Upper lobe of right lung (tissue), 1 donor: ENCODE measurements around the gene MMP2. TPM values are rescaled to one million over a fixed set of nuclear protein-coding genes. Genes with fewer than 3 reads are reported as not detected.

Experiments used
- ATAC-seq: fragments of 200-7000 bp; cut with Tn5 transposase; one replicate; pipeline ENCODE4 v1.9.1; 2020; ENCODE audit warnings: mild to moderate bottlenecking, moderate library complexity
- DNase-seq: peaks from one replicate; pipeline ENCODE4 v3.0.0-alpha.2; 2020
- H3K27ac ChIP-seq: fragments of 200-600 bp; one replicate; pipeline ENCODE4 v1.8.0; 2022
- H3K27me3 ChIP-seq: fragments of 200-600 bp; one replicate; pipeline ENCODE4 v1.8.0; 2022; ENCODE audit warnings: mild to moderate bottlenecking
- H3K36me3 ChIP-seq: fragments of 200-600 bp; one replicate; pipeline ENCODE4 v1.8.0; 2022
- H3K4me1 ChIP-seq: fragments of 200-600 bp; one replicate; pipeline ENCODE4 v1.8.0; 2022
- H3K4me3 ChIP-seq: fragments of 200-600 bp; one replicate; pipeline ENCODE4 v1.8.0; 2022; ENCODE audit warnings: mild to moderate bottlenecking
- H3K9me3 ChIP-seq: fragments of 200-600 bp; one replicate; pipeline ENCODE4 v1.8.0; 2022
- CTCF ChIP-seq: fragments of 200-600 bp; IDR thresholded peaks from one replicate; pipeline ENCODE4 v1.8.0; 2022; ENCODE audit warnings: antibody characterized with exemption
- intact Hi-C: fragments of 100-400 bp; cut with DNase I; formaldehyde crosslinking; loops from one replicate; pipeline ENCODE4 v1.11.0; 2022
- total RNA-seq: library from RNA; stranded (reverse); fragmentation: NEBNext Ultra II Directional; extraction: Animal tissue kit (Norgen Biotek cat#: 25700); gene quantifications from one replicate; pipeline ENCODE4 v1.2.1, GENCODE V29; 2021
- donor health status: DM: no; HTN: yes; CAD: no; lungs with severe emphysema.

MMP2 gene
- total RNA-seq, 1 donor from 2014 or later: 353 TPM

GRCh38 chr16:55444754-55445485, 34.1 kb upstream of the MMP2 start:
- Histone ChIP-seq H3K36me3 (no peaks in the 10 kb centered on the region), H3K27ac (peak overlapping the region; percentile 63), H3K9me3 (no peaks in the 10 kb centered on the region), H3K27me3 (no peaks in the 10 kb centered on the region), H3K4me3 (peak overlapping the region; percentile 28), H3K4me1 (no peaks in the 10 kb centered on the region)
- peak; percentile 93 for ATAC-seq
- DNase-seq: peak; percentile 76
- intact Hi-C loops: no loop called here
- TF ChIP-seq CTCF: no peak

GRCh38 chr16:55447231-55447630, 31.8 kb upstream of the MMP2 start:
- ATAC-seq (no peak), DNase-seq (no peak)
- Histone ChIP-seq H3K4me3 (no peak overlapping the region), H3K27ac (no peak overlapping the region), H3K27me3 (no peaks in the 10 kb centered on the region), H3K9me3 (no peaks in the 10 kb centered on the region), H3K36me3 (no peaks in the 10 kb centered on the region), H3K4me1 (no peaks in the 10 kb centered on the region)
- no peak for TF ChIP-seq CTCF
- intact Hi-C loops: no loop called here

GRCh38 chr16:55452996-55453395, 26.0 kb upstream of the MMP2 start:
- intact Hi-C loops: no loop called here
- TF ChIP-seq CTCF: no peak
- H3K4me3 ChIP-seq: no peak overlapping the region
- no peak for DNase-seq
- H3K36me3 ChIP-seq: no peaks in the 10 kb centered on the region
- no peak for ATAC-seq
- no peaks in the 10 kb centered on the region for H3K27me3 ChIP-seq
- no peaks in the 10 kb centered on the region for H3K9me3 ChIP-seq
- H3K4me1 ChIP-seq: no peaks in the 10 kb centered on the region
- no peak overlapping the region for H3K27ac ChIP-seq

- TF ChIP-seq CTCF: no peak
- Histone ChIP-seq H3K36me3 (no peaks in the 10 kb centered on the region), H3K4me1 (no peaks in the 10 kb centered on the region), H3K9me3 (no peaks in the 10 kb centered on the region), H3K27me3 (no peaks in the 10 kb centered on the region), H3K27ac (no peak overlapping the region), H3K4me3 (no peak overlapping the region)
- intact Hi-C loops: no loop called here
- ATAC-seq (peak; percentile 43), DNase-seq (no peak)
Measured at GRCh38 chr16:55453909-55454308, 25.1 kb upstream of the MMP2 start.

- ATAC-seq (no peak), DNase-seq (no peak)
- intact Hi-C loops: no loop called here
- TF ChIP-seq CTCF: no peak
- no peaks in the 10 kb centered on the region for H3K9me3 ChIP-seq
- H3K36me3 ChIP-seq: no peaks in the 10 kb centered on the region
- H3K27me3 ChIP-seq: no peaks in the 10 kb centered on the region
- H3K4me3 ChIP-seq: no peak overlapping the region
- H3K27ac ChIP-seq: no peak overlapping the region
- no peaks in the 10 kb centered on the region for H3K4me1 ChIP-seq
Measured at GRCh38 chr16:55454861-55455260, 24.1 kb upstream of the MMP2 start.

GRCh38 chr16:55462241-55462640, 16.8 kb upstream of the MMP2 start:
- intact Hi-C loops: loop anchor here (5.0 to 10.0 kb wide), 2 partner anchors 85 to 243 kb away; no protein-coding TSS in a partner anchor
- TF ChIP-seq CTCF: no peak
- Histone ChIP-seq H3K4me3 (no peak overlapping the region), H3K36me3 (no peaks in the 10 kb centered on the region), H3K9me3 (no peaks in the 10 kb centered on the region), H3K4me1 (no peaks in the 10 kb centered on the region), H3K27me3 (no peaks in the 10 kb centered on the region), H3K27ac (no peak overlapping the region)
- DNase-seq (no peak), ATAC-seq (no peak)
